HG02973 (cell line): Measurements from ENCODE around the gene AFF1.
"Not testable (repeated sequence)": the region's sequence is repeated elsewhere in the genome, so short reads cannot be mapped to it uniquely, and the experiment has no call there.

Experiments used
- ATAC-seq: cut with Tn5 transposase; IDR thresholded peaks from one replicate; pipeline ENCODE4 v1.9.1; 2021; ENCODE audit warnings: moderate library complexity; ENCODE audit not compliant: unreplicated experiment

AFF1 gene

GRCh38 chr4:86977621-86978184 is 42.9 kb downstream of the AFF1 start:
- ATAC-seq, result peak; percentile 99

- ATAC-seq, result no peak
These were observed 43.9 kb downstream of the AFF1 start for GRCh38 chr4:86978709-86979108.

- no peak for ATAC-seq
These were observed 45.4 kb downstream of the AFF1 start for GRCh38 chr4:86980230-86980629.

- no peak for ATAC-seq
These were observed 47.0 kb downstream of the AFF1 start for GRCh38 chr4:86981789-86982188.

- ATAC-seq, result not testable (repeated sequence)
These were observed 51.0 kb downstream of the AFF1 start for GRCh38 chr4:86985852-86986251.

- not testable (repeated sequence) for ATAC-seq
These were observed 54.8 kb downstream of the AFF1 start for GRCh38 chr4:86989658-86990057.

- ATAC-seq, result no peak
These were observed 55.7 kb downstream of the AFF1 start for GRCh38 chr4:86990510-86990909.

GRCh38 chr4:86991994-86992393 is 57.2 kb downstream of the AFF1 start:
- no peak for ATAC-seq

GRCh38 chr4:86993909-86994681 is 59.3 kb downstream of the AFF1 start:
- no peak for ATAC-seq

GRCh38 chr4:86994686-86995085 is 59.9 kb downstream of the AFF1 start:
- no peak for ATAC-seq

GRCh38 chr4:86996510-86996909 is 61.7 kb downstream of the AFF1 start:
- not testable (repeated sequence) for ATAC-seq

GRCh38 chr4:86999136-86999643 is 64.4 kb downstream of the AFF1 start:
- no peak for ATAC-seq

GRCh38 chr4:87002682-87003043 is 67.9 kb downstream of the AFF1 start:
- ATAC-seq, result no peak

- ATAC-seq, result no peak
These were observed 68.5 kb downstream of the AFF1 start for GRCh38 chr4:87003266-87003665.

GRCh38 chr4:87005369-87005689 is 70.5 kb downstream of the AFF1 start:
- ATAC-seq, result no peak

- peak; percentile 22 for ATAC-seq
These were observed 71.0 kb downstream of the AFF1 start for GRCh38 chr4:87005690-87006425.

GRCh38 chr4:87006426-87006675 is 71.5 kb downstream of the AFF1 start:
- no peak for ATAC-seq

- peak; percentile 59 for ATAC-seq
These were observed 72.1 kb downstream of the AFF1 start for GRCh38 chr4:87006676-87007527.

- no peak for ATAC-seq
These were observed 73.0 kb downstream of the AFF1 start for GRCh38 chr4:87007528-87008446.

GRCh38 chr4:87009095-87009648 is 74.4 kb downstream of the AFF1 start:
- no peak for ATAC-seq
